ENCODE results near the gene PAAF1. TPM values are rescaled to one million over a fixed set of nuclear protein-coding genes. Genes with fewer than 3 reads are reported as not detected.

PAAF1 gene
- polyA plus RNA-seq, 2 of the 4 experiments (the other 2 are of a cell fraction): 16.6 to 25.1 TPM

- no peak for TF ChIP-seq RCOR1 (IDR thresholded peaks at IDR 0.05; ENCODE audit: low read depth, low read length)
- TF ChIP-seq EP300 (IDR thresholded peaks at IDR 0.05): no peak
- TF ChIP-seq KDM1A (IDR thresholded peaks at IDR 0.05; ENCODE audit: low read depth): no peak
- no peak for TF ChIP-seq HES2 (IDR thresholded peaks at IDR 0.05)
- no peak for TF ChIP-seq RARB (CRISPR knock-in tag; IDR thresholded peaks at IDR 0.05)
- TF ChIP-seq POLR2A (IDR thresholded peaks at IDR 0.05; ENCODE audit: low read length): no peak
- no peak for TF ChIP-seq MAFK (IDR thresholded peaks at IDR 0.05; ENCODE audit: partially characterized antibody)
- no peak for TF ChIP-seq USF2 (IDR thresholded peaks at IDR 0.05)
These were observed 67.3 kb downstream of the PAAF1 start (continued) for GRCh38 chr11:73944085-73944484.

GRCh38 chr11:73944901-73945300 lies 68.1 kb downstream of the PAAF1 start:
- no peak for TF ChIP-seq FOSB (CRISPR knock-in tag; IDR thresholded peaks at IDR 0.05)
- no peak for TF ChIP-seq CBX2 (IDR thresholded peaks at IDR 0.05; ENCODE audit: borderline replicate concordance, low read depth)
- TF ChIP-seq RARB (CRISPR knock-in tag; IDR thresholded peaks at IDR 0.05): no peak
- TF ChIP-seq NR3C1 (IDR thresholded peaks at IDR 0.05): no peak
- TF ChIP-seq CTCF (IDR thresholded peaks at IDR 0.05): no peak
- no peak for TF ChIP-seq POLR2A (IDR thresholded peaks at IDR 0.05; ENCODE audit: low read length)
- no peak for TF ChIP-seq ZSCAN20 (CRISPR knock-in tag; IDR thresholded peaks at IDR 0.05)
- no peak for TF ChIP-seq ZC3H11A (IDR thresholded peaks at IDR 0.05)
- TF ChIP-seq HEYL (CRISPR knock-in tag; IDR thresholded peaks at IDR 0.05): no peak
- TF ChIP-seq KDM1A (IDR thresholded peaks at IDR 0.05; ENCODE audit: low read depth): no peak
- TF ChIP-seq ESRRA (IDR thresholded peaks at IDR 0.05; ENCODE audit: borderline replicate concordance, low read length): no peak
- TF ChIP-seq EHF (CRISPR knock-in tag; IDR thresholded peaks at IDR 0.05): no peak
- no peak for TF ChIP-seq USF2 (IDR thresholded peaks at IDR 0.05)
- TF ChIP-seq TP53 (CRISPR knock-in tag; IDR thresholded peaks at IDR 0.05): no peak
- TF ChIP-seq MAFK (IDR thresholded peaks at IDR 0.05; ENCODE audit: partially characterized antibody): no peak
- no peak for TF ChIP-seq FOXS1 (CRISPR knock-in tag; IDR thresholded peaks at IDR 0.05)
- no peak for TF ChIP-seq RNF2 (IDR thresholded peaks at IDR 0.05; ENCODE audit: borderline replicate concordance, low read depth)
- no peak for TF ChIP-seq JUNB (IDR thresholded peaks at IDR 0.05)
- ChIA-PET POLR2A (no interaction called here), CTCF (interaction anchor here (1.6 to 1.7 kb wide), 2 partner anchors 14 to 19 kb away, joined by 3 to 7 read pairs; no protein-coding TSS in a partner anchor)
- H3K4me1 ChIP-seq: no peaks in the 10 kb centered on the region
- no peak for ATAC-seq
- H3K4me2 ChIP-seq: no peak overlapping the region
- FAIRE-seq: no peak
- WGBS (ENCODE audit: missing lambda C conversion rate): 78% methylated on average over 10 of the region's 10 CpGs
- no peak overlapping the region for H3K27ac ChIP-seq
- DNase-seq (ENCODE audit: low read depth in 1 of 2, low spot score in 1 of 2): no peak
- no peaks in the 10 kb centered on the region for H3K9me3 ChIP-seq
- H3K4me3 ChIP-seq: no peak overlapping the region

- H3K27ac ChIP-seq: no peak overlapping the region
- no peaks in the 10 kb centered on the region for H3K9me3 ChIP-seq
- 41% methylated on average over 4 of the region's 4 CpGs for WGBS (ENCODE audit: missing lambda C conversion rate)
- no peak overlapping the region for H3K4me3 ChIP-seq
- POLR2A ChIA-PET: no interaction called here
- ATAC-seq (no peak), DNase-seq (ENCODE audit: low read depth in 1 of 2, low spot score in 1 of 2) (no peak), FAIRE-seq (no peak)
- no peak for TF ChIP-seq POLR2AphosphoS2 (conservative IDR thresholded peaks at IDR 0.05; ENCODE audit: low read length)
- TF ChIP-seq MAX (IDR thresholded peaks at IDR 0.05): no peak
- no peak for TF ChIP-seq HMGXB4 (CRISPR knock-in tag; IDR thresholded peaks at IDR 0.05; ENCODE audit: borderline replicate concordance)
- TF ChIP-seq HOXB5 (CRISPR knock-in tag; IDR thresholded peaks at IDR 0.05): no peak
- H3K4me1 ChIP-seq: no peaks in the 10 kb centered on the region
- no peak overlapping the region for H3K4me2 ChIP-seq
- CTCF ChIA-PET: interaction anchor here (0.9 to 1.7 kb wide), 4 partner anchors 13 to 82 kb away, joined by 3 to 7 read pairs (median 4); no protein-coding TSS in a partner anchor
These were observed 68.6 kb downstream of the PAAF1 start for GRCh38 chr11:73945396-73945795.

Measured in A549 (cell line).